Mammary epithelial cell (primary cell): ENCODE results near the gene MMP28.

Source experiments
- EZH2 ChIP-seq: IDR thresholded peaks from 2 replicates; pipeline ENCODE4 v1.6.1; 2012; ENCODE audit warnings: low read length, inconsistent platforms, borderline replicate concordance
- TF ChIP-seq, protein P1 (sequence below), 2 donors: IDR thresholded peaks in 1 of 2; conservative IDR thresholded peaks in 1 of 2; 2 replicates each; pipeline ENCODE4 v1.5.1; 2011 to 2012; ENCODE audit warnings: inconsistent platforms in 2 of 2, low read length in 2 of 2, mild to moderate bottlenecking in 2 of 2, control low read depth in 1 of 2, low read depth in 1 of 2; ENCODE audit not compliant: insufficient read depth in 1 of 2; ENCODE audit errors: extremely low read depth in 1 of 2

DNA sequence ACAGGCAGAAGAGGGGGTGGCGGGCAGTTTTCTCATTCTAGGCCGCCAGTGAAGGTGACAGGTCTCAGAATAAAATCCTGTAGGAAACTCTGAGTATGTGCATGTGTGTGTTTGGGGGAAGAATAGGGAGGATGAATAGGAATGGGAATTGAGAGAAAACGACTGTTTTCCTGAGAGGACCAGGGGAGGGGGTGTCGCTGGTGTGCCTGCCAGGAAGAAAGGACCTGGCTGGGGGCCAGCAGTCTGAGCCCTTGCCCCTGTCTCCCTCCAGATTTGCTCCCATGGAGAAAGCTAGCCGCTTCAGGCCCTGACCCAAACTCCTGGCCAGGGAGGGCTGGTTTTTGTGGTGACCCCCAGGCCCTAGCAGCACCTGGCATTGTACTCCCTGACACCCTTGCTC, 20.4 kb downstream of the MMP28 start:
- TF ChIP-seq, protein P1, sequence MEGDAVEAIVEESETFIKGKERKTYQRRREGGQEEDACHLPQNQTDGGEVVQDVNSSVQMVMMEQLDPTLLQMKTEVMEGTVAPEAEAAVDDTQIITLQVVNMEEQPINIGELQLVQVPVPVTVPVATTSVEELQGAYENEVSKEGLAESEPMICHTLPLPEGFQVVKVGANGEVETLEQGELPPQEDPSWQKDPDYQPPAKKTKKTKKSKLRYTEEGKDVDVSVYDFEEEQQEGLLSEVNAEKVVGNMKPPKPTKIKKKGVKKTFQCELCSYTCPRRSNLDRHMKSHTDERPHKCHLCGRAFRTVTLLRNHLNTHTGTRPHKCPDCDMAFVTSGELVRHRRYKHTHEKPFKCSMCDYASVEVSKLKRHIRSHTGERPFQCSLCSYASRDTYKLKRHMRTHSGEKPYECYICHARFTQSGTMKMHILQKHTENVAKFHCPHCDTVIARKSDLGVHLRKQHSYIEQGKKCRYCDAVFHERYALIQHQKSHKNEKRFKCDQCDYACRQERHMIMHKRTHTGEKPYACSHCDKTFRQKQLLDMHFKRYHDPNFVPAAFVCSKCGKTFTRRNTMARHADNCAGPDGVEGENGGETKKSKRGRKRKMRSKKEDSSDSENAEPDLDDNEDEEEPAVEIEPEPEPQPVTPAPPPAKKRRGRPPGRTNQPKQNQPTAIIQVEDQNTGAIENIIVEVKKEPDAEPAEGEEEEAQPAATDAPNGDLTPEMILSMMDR (conservative IDR thresholded peaks at IDR 0.05 in 1 of 2, IDR thresholded peaks at IDR 0.05 in 1 of 2; ENCODE audit: extremely low read depth in 1 of 2, insufficient read depth in 1 of 2, low read depth in 1 of 2, low read length in 2 of 2), result no peak
- TF ChIP-seq EZH2, result no peak
